Suprapubic skin (tissue), 3 donors: Measurements from ENCODE around the gene MCF2L2.

Experiments used
- EP300 ChIP-seq: sonication (generic); formaldehyde crosslinking; IDR thresholded peaks from one replicate; pipeline ENCODE4 v1.6.1; 2017; ENCODE audit warnings: antibody characterized with exemption
- POLR2A ChIP-seq, 2 donors: fragments of 450-650 bp; IDR thresholded peaks; one replicate each; pipeline ENCODE4 v1.6.1; 2017; ENCODE audit warnings: antibody characterized with exemption in 2 of 2, mild to moderate bottlenecking in 2 of 2, moderate library complexity in 2 of 2
- TF ChIP-seq, protein P1 (sequence below), 2 donors: fragments of 200-600 bp in 1 of 2; fragments of 450-650 bp in 1 of 2; sonication (generic) in 1 of 2; IDR thresholded peaks; one replicate each; pipeline ENCODE4 v1.5.1; 2016 to 2019; ENCODE audit warnings: antibody characterized with exemption in 2 of 2, mild to moderate bottlenecking in 1 of 2, moderate library complexity in 1 of 2

DNA sequence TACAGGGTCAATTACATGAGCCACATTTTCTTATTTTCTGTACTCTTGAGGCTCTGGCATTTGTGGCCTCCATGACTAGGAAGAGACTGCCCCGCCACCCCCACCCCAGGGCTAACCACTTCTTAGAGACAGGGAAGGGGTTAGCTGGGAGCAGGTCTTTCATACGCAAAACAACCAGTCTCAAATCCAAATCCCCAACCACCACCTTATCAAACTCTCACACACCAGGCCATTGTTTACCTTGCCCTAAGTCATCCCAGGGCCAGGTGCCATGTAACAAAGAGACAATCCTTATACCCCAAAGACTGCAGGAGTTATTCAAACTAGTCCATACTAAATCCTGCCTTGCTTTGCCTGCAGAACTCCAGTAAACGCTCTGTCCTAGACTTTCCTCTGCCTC lies 97.5 kb downstream of the MCF2L2 start:
- TF ChIP-seq, protein P1, sequence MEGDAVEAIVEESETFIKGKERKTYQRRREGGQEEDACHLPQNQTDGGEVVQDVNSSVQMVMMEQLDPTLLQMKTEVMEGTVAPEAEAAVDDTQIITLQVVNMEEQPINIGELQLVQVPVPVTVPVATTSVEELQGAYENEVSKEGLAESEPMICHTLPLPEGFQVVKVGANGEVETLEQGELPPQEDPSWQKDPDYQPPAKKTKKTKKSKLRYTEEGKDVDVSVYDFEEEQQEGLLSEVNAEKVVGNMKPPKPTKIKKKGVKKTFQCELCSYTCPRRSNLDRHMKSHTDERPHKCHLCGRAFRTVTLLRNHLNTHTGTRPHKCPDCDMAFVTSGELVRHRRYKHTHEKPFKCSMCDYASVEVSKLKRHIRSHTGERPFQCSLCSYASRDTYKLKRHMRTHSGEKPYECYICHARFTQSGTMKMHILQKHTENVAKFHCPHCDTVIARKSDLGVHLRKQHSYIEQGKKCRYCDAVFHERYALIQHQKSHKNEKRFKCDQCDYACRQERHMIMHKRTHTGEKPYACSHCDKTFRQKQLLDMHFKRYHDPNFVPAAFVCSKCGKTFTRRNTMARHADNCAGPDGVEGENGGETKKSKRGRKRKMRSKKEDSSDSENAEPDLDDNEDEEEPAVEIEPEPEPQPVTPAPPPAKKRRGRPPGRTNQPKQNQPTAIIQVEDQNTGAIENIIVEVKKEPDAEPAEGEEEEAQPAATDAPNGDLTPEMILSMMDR (IDR thresholded peaks at IDR 0.05): no peak
- no peak for TF ChIP-seq POLR2A (IDR thresholded peaks at IDR 0.05)
- no peak for TF ChIP-seq EP300
